CD4-positive, alpha-beta T cell treated with Interleukin-2 at 100 ng/mL for 4 hours (primary cell): Measurements from ENCODE around the gene ACIN1.
A peak's percentile ranks its signal among the peaks of the same experiment; 100 is the strongest.

Experiments
- DNase-seq: peaks from one replicate; pipeline ENCODE4 v3.0.0-alpha.2; 2020; ENCODE audit warnings: low spot score

The ACIN1 gene

DNA sequence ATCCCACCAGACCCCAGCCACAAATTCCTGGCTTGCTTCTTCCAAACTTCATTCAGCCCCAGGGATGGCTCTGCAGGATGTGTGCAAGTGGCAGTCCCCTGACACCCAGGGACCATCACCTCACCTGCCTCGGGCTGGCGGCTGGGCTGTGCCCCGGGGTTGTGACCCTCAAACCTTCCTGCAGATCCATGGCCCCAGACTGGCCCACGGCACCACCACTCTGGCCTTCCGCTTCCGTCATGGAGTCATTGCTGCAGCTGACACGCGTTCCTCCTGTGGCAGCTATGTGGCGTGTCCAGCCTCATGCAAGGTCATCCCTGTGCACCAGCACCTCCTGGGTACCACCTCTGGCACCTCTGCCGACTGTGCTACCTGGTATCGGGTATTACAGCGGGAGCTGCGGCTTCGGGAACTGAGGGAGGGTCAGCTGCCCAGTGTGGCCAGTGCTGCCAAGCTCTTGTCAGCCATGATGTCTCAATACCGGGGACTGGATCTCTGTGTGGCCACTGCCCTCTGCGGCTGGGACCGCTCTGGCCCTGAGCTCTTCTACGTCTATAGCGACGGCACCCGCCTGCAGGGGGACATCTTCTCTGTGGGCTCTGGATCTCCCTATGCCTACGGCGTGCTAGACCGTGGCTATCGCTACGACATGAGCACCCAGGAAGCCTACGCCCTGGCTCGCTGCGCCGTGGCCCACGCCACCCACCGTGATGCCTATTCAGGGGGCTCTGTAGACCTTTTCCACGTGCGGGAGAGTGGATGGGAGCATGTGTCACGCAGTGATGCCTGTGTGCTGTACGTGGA is 52.6 kb downstream of the ACIN1 start, which contains the start of gene PSMB11:
Gene PSMB11 (plus strand): TSS at position 51 of the 804 bp plus-strand sequence. CDS start 14 bp downstream, at position 65.
- no peak for DNase-seq

DNA sequence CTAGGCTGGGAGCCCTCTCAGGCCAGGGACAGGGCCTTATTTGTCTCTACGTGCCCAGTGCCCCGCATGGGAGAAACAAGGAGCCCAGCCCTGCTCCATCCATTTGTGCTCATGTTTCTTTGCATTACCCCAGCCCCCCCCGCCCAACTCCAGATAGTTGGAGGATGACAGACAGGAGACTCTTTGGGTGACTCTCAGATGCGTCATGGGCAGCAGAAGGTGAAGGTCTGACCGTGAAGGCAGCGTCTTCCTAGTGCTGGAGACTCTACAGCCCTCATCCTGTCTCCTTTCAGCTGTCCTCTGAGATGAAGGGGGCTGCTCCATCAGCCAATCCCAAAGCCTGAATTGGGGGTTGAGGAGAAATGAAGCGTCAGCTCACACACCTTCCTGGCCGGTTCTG is 53.2 kb downstream of the ACIN1 start:
- DNase-seq = no peak

DNA sequence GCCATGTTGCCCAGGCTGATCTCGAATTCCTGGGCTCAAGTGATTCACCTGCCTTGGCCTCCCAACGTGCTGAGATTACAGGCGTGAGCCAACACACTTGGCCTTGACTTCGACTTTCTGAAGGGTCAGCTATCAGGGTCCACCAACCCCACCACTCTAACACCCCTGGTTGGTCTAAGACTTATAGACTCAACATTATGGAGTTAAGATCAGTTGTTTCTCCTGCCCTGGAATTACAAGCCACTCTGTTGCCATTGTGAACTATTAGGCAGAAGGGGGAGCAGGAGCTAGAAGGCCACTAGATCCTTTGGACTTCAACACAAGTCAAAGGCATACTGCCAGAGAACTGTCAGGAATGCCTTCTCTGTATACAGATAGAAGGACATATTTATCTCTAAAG is 54.8 kb downstream of the ACIN1 start:
- no peak for DNase-seq

DNA sequence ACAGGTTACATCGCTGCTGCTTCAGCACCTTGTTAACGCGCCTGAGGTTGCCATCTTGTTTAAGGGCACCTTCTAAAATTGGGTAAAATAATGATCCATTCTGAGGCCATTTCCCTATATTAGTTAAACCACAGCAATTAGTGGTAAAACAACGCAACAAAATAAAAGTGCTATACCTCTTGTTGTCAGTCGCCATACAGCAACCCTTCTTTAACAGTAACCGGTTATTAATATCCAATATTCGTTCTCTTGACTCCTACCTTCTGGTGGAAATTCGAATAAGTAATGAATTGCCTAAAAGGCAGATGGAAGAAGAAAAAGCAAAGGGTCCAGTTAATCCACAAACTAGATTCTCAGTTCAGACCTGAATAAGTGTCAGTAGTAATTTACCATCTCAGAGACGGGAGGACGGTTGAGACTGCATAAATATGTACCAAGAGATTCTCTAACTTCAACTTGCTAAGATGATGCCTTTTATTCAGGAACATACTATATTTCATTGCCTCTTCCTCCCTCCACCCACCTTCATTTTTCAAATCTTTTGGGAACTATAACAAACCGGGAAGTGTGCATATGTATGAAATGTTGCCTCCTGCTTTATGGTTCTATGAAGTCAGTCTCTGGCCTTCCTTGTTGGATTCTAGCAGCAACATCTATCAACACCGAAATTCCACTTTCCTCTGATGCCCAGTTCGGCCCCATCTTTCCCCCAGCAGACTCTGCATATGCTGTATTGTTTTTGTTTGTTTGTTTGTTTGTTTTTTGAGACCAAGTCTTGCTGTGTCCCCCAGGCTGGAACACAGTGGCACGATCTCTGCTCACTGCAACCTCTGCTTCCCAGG is 59.4 kb downstream of the ACIN1 start:
- no peak for DNase-seq

DNA sequence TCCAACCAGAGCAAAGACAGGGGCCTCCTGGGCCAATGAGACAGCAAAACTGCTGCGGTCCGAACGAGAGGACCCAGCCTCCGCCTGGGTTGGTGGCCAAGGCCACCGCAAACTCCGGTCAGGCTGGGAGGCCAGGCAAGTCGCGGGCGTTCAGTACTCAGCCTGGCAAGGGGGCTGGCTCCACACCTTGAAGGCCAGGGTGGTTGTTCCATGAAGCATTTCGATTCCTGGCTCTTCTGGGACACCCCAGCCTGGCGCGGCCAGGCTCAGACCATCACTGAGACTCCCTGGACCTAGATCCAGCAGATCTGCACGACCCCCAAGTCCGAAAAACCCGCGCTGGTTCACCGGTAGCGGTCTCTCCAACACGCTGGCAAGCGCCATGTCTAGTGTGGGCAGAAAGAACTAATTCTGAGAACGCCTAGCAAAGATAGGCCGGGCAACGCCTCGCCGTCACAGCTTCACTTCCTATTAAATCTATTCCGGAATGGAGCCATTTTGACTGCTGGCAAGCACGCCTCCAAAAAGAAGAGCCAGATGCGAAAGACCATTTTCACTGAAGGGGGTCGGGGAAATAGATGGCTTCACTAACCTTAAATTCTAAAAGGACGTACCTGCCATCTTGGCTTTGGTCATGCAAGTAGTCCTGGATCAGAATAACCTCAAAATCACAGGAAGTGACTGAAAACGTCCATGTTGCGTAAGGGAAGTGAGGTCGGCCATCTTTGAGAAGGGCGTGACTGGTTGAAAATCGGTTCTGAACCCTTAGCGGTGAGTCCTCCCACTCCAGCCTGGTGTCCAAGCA is 60.2 kb downstream of the ACIN1 start, which contains the start of gene PSMB5:
Gene PSMB5 (minus strand): TSS at position 403 of the 805 bp plus-strand sequence. CDS start 19 bp downstream, at position 384.
- DNase-seq = peak; percentile 94

DNA sequence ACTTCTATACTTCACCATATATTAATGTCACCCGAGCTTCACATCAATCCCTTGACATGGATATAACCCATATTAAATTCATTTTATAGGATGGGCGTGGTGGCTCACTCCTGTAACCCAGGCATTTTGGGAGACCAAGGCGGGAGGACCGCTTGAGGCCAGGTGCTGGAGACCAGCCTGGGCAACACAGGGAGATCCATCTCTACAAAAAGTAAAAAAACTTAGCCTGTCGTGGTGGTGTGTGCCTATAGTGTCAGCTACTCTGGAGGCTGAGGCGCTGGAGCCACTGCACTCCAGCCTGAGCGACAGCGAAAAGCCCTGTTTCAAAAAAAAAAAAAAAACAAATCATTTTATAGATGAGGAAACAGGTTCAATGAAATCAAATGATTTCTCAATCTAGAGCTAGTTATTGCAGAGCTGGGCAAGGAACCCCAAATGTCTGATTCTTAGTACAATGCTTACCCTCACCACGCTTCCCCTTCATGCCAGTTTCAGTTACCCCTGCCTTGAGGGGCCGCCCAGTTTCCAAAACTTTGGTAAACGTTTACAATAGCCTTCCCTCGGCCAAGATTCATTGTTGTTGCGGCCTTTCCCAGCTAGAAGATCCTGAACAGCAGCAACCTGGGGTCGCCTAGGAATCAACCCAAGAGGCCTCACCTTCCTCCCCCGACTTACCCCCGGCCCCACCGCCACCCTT is 61.0 kb downstream of the ACIN1 start:
- DNase-seq = no peak

DNA sequence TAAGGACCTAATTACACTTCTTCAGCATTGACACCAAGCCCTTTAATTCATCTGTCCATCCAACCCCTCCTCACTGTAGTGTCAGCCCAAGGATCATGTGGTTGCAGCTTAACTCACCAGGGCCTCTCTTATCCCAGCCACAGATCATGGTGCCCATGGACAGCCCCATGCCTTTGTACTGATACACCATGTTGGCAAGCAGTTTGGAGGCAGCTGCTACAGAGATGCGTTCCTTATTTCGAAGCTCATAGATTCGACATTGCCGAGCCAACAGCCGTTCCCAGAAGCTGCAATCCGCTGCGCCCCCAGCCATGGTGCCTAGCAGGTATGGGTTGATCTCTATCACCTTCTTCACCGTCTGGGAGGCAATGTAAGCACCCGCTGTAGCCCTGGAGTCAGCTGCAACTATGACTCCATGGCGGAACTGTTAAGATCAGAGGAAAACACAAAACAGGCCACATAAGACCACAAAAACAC is 61.6 kb downstream of the ACIN1 start:
- DNase-seq = no peak

DNA sequence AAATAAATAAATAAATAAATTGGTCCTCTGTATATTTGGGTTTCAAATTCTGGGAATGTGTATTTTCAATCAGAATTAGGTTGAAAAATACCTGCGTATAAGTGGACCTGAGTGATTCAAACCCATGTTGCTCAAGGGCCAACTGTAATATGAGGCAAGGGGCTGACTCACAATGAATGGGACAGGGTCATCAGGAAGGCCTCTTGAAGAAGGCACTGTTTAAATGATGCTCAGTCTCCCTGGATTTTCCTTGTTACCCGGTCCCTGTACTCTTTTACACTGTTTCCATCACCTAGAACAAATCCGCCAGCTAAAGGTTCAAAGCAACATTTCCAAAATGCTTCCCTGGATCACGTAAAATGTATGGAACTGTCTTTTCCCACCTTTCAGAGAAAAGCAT is 64.0 kb downstream of the ACIN1 start:
- no peak for DNase-seq

DNA sequence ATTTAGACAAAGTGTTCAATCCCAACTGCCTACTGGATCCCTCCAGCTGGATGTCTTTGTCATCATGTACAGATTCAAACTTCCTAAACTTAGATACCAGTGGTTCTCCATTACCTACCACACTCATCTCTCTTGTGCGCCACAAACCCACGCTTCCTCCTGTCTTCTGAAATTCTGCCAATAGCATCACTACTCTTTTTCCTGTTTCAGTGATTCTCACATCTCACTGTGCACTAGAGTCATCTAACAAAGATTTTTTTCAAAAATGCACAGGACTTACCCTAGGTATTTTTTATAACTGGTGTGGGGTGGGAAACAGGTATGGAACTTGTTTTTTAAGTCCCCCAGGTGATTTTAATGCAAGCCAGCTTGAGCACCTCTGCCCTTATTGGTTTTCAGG is 66.1 kb downstream of the ACIN1 start:
- DNase-seq = peak; percentile 36

DNA sequence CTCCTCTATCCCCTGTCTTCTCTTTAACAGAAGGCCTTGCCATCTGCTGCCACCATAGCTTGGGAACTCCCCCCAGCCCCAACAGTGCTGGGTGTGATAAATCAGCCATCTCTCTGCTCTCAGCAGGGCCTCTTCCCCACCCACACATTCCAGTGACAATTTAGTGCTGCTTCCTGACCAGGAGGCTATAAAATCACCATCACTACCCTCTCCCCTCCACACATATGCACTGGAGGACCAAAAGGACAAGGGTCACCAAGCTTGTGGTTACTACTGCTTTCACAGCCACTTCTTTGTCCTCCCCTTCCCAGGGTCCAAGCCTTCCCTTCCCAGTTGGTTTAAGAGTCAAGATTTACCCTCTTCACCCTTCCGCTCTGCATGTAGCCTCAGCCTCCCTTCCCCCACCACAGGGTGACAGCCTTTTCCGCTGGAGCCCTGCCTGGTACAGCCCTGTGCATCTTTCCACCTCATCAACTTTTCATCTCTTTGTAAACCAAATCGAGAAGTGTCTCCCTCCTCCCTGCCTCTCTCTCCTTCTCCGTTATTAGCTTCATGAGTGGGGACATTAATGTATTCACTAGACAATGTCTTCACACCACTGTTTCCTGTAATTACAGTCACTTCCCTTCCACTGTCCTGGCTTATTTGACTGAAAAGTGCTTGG is 69.7 kb downstream of the ACIN1 start:
- no peak for DNase-seq

DNA sequence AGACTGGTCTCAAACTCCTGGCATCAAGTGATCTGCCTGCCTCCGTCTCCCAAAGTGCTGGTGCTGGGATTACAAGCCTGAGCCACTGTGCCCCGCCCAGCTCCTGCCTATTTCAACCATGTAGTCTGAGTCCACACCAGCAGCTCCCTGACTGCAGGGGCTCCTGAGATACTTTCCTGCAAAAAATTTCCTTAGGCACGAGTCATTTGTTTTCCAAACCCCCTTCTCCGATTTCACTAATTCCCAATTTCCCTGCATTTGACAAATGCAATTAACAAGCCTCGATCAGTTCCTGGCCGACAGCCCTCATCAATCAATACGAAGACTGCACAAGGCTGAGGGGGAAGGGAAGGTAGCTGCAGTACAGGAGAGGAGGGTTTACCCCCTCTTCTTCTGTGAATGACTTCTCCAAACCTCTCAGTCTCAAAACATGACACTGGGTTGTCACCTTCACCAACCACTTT is 70.3 kb downstream of the ACIN1 start:
- DNase-seq = no peak

DNA sequence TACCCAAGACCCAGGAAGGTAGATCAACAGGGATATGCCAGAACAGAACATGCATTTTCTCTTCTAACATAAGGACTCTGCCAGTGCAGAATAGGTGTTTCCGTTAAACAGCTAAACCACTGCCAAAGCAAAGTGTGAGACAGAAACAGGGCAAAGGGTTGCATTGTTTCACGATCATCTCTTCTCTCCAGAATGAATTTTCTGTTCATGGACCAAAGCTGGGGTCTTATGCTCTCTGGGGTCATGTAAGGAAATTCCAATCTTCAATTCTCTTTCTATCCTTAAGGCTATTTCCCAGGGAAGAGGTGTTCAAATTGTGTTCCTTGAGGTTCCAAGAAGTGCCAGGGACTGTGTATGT is 71.2 kb downstream of the ACIN1 start:
- DNase-seq = no peak

DNA sequence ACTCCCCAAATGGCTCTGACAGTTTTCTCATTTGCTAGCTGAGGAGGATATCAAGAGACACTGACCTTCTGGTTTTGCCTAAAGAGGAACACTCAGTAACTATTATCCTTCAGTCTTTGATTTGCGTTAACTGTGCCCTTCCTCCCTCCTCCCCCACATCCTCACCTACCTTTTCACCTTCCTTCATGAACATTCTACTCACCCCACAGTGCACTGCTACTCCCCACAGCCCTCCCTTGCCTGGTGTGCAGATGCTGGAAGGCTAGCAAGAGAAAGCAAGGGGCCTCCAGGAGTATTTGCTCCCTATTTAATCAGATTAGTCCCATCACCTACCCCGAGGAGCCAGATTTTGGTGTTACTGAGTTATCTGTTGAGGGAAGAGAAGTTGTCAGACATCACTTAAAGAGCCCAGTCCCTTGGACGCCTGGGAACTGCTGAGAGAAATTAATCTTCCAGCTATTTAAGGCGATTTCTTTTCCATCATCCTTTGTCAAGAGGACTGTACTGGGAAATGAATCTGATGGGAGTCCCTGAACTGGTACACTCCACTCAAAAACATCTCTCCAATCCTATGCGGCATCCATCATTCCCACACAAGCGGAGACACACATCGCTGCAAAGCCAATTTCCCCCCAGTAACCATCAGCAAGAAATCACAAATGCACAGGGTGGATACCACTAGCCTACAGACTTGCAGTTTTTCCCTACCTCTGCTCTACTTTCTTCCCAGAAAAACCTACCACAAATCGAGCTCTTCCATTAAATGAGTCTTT is 71.7 kb downstream of the ACIN1 start:
- DNase-seq = no peak

DNA sequence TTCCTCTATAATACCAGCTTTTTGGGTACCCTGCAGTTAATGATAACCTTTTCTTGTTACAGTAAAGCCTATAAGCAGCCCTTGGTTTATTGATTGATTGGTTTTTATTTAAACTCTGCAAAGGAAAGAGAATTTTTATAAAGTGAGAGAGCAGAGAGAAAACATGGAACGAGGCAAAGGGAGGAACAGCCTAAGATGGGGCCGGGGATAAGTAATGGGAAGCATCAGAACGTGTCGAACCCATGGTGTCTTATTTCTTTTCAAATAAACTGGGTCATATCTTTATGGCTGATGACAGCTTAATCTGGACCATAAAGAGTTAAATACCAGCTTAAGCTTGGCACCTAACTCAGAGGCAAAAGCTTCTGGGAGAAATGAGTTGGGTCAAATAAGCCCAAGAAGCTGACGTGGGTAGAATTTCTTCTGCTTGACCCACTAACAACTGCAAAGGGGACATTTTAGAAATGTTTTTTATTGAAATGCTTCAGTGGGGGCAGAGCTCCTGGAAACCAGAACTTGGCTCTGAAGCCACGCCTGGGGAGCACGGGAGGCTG is 73.0 kb downstream of the ACIN1 start:
- DNase-seq = no peak

DNA sequence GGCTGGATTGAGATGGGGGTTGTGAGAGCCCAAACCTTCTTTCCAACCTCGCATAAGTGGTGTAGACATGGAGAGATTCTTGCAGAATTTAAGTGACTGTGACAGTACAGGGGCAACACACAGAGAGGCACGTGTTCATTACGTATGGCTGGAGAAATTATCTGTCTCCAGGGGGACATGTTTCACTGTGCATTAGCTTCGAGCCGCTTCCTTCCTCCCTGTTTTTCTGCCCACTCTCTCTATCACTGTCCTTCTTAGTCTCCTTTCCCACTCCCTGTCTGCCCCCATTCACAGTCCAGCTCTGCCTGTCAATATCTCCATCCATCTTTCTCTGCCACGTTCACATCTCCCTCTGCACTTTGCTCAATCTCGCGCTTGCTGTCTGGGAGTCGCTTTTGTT is 73.5 kb downstream of the ACIN1 start:
- no peak for DNase-seq

DNA sequence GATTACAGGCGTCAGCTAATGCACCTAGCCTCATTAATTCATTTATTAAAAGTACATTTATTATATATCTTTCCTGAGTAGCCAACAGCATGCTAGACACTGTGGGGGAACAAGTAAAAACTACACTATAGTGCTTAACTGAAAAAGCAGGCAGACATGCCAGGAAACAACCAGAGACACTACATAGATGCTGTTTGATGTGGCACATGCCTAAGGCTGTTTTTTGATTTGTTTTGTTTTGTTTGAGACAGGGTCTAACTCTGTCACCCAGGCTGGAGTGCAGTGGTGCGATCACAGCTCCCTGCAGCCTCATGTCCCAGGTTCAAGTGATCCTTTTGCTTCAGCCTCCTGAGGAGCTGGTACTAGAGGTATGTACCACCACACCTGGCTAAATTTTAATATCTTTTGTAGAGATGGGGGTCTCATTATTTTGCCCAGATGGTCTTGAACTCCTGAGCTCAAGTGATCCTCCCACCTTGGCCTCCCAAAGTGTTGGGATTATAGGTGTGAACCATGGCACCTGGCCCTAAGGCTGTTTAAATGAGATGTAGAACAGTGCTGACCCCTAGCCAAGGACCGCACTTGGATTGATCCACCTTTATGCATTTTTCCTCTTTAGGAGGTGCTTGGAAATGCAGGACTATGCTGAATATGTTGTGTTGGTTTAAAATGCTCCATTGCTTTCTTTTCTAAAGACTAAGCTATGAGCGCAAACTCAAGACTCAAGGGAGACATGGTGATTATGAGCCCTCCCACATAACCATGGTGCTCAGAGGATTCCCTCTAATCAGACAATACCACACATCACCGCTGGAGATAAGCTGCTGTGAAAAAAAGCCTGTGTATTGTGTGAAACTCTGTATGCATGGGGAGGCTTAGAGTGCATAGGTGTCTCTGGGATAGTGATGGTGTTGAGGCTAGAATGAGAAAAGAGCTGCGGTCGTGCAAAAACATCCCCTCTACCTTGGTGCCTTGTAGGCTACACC is 74.5 kb downstream of the ACIN1 start:
- DNase-seq = no peak

DNA sequence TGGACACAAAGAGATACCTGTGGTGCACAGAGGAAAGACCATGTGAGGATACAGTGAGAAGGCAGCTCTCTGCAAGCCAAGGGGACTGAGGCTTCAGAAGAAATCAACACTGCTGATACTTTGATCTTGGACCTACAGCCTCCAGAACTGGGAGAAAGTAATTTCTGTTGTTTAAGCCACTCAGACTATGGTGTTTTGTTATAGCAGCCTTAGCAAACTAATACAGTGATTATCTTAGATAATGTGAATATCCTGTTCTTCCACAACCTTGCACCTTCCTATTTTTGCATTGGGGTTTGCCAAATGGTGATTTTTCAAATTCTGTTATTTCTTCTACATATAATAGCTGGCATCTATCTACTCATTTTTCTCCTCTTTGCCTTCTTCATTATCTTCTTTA is 76.8 kb downstream of the ACIN1 start:
- no peak for DNase-seq

DNA sequence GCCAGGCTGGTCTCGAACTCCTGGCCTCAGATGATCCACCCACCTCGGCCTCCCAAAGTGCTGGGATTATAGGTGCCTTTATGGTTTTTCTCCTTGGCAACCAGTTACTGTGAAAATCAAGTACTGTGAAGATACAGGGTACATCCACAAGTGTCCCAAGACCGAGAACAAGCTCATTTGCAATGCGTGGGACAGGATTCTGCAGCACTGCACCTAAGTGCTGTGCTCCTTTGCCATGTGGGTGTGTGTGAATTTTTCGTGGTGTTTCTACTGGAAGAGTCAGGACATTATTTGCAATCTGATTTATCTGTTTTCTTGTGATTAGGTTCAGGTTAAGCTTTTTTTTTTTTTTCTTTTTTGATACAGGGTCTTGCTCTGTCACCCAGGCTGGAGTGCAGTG is 77.8 kb downstream of the ACIN1 start:
- no peak for DNase-seq

DNA sequence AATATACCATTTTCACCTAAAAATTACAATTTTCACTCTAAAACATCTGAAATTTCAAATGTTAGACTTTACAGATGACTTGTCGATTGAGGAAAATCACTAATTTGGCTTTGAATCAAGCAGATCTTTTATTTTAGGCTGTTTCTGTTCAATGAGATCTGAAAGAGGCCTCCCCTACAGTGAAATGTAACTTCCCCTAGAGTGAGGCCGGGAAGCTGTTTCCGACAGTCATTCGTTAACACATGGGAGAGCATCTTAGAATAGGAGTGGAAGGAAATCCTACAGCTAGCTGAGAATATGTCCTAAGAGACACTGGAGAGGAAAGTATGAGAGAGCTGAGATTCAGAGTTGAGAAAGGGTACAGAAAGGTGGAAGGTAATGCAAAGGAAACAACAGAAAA is 79.3 kb downstream of the ACIN1 start:
- no peak for DNase-seq
